ENCODE results near the gene FAM241B. TPM values are rescaled to one million over a fixed set of nuclear protein-coding genes. Genes with fewer than 3 reads are reported as not detected.

Gene FAM241B
- total RNA-seq, 2 donors from 2014 or later: 0.66 to 1.8 TPM

- intact Hi-C loops (cut with DNase I): no loop called here
- WGBS, 2 donors: 78 to 81% methylated on average over 5 of the region's 5 CpGs
Observed at GRCh38 chr10:69642747-69643146, 12.7 kb downstream of the FAM241B start.

GRCh38 chr10:69643779-69644657 is 14.0 kb downstream of the FAM241B start:
- Histone ChIP-seq H3K27me3 (no peaks in the 10 kb centered on the region), H3K4me1 (no peaks in the 10 kb centered on the region), H3K4me3 (no peak overlapping the region), H3K27ac (no peak overlapping the region), H3K36me3 (replicated peaks in 1 of 2; ENCODE audit: insufficient read depth in 1 of 2, low read depth in 2 of 2) (no peaks in the 10 kb centered on the region), H3K9me3 (no peaks in the 10 kb centered on the region)
- intact Hi-C loops (cut with DNase I): no loop called here
- DNase-seq (no peak), ATAC-seq (no peak)
- TF ChIP-seq POLR2A (IDR thresholded peaks at IDR 0.05) (no peak), CTCF (IDR thresholded peaks at IDR 0.05) (no peak)
- WGBS, 2 donors: 28 to 52% methylated on average over 6 to 16 of the region's 16 CpGs

More at GRCh38 chr10:69642747-69643146, 12.7 kb downstream of the FAM241B start:
- Histone ChIP-seq H3K4me3 (no peak overlapping the region), H3K27me3 (no peaks in the 10 kb centered on the region), H3K36me3 (replicated peaks in 1 of 2; ENCODE audit: insufficient read depth in 1 of 2, low read depth in 2 of 2) (no peaks in the 10 kb centered on the region), H3K9me3 (no peaks in the 10 kb centered on the region), H3K4me1 (no peaks in the 10 kb centered on the region), H3K27ac (no peak overlapping the region)
- ATAC-seq (no peak), DNase-seq (no peak)
- TF ChIP-seq POLR2A (IDR thresholded peaks at IDR 0.05): no peak
- TF ChIP-seq CTCF (IDR thresholded peaks at IDR 0.05): no peak

- 49 to 77% methylated on average over 7 to 13 of the region's 13 CpGs for WGBS, 2 donors
- ATAC-seq: peak; percentile 49
Observed at GRCh38 chr10:69644658-69645295, 14.7 kb downstream of the FAM241B start.

More at GRCh38 chr10:69644658-69645295, 14.7 kb downstream of the FAM241B start:
- peak; percentile 66 to 79 (median 72) for DNase-seq
- intact Hi-C loops (cut with DNase I): loop anchor here (5.0 kb wide), 1 partner anchor 68 kb away; no protein-coding TSS in a partner anchor
- Histone ChIP-seq H3K27ac (no peak overlapping the region), H3K9me3 (no peaks in the 10 kb centered on the region), H3K36me3 (replicated peaks in 1 of 2; ENCODE audit: insufficient read depth in 1 of 2, low read depth in 2 of 2) (no peaks in the 10 kb centered on the region), H3K4me1 (no peaks in the 10 kb centered on the region), H3K4me3 (no peak overlapping the region), H3K27me3 (no peaks in the 10 kb centered on the region)
- TF ChIP-seq CTCF (IDR thresholded peaks at IDR 0.05) (peak; percentile 84 to 94 (median 91)), POLR2A (IDR thresholded peaks at IDR 0.05) (no peak)

Measured in body of pancreas (tissue), 4 donors.